ENCODE data around the gene IYD.

Gene IYD, protein sequence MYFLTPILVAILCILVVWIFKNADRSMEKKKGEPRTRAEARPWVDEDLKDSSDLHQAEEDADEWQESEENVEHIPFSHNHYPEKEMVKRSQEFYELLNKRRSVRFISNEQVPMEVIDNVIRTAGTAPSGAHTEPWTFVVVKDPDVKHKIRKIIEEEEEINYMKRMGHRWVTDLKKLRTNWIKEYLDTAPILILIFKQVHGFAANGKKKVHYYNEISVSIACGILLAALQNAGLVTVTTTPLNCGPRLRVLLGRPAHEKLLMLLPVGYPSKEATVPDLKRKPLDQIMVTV

DNA sequence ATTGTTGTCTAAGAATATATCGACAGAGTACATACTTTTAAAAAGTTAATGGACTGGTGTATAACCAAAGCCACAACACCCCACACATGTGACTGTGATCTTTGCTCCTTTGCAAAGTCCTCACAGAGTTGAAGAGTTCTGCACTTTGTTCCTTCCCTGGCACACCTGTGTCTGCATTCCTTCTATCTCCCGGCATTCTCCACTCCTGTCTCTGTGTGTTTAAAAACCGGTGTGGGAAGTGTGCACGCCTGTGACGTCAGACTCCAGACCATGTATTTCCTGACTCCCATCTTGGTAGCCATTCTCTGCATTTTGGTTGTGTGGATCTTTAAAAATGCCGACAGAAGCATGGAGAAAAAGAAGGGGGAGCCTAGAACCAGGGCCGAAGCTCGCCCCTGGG lies at the start of gene IYD:
Gene IYD (plus strand): TSS at position 251 of the 400 bp plus-strand sequence. CDS start 20 bp downstream, at position 271.
- Histone ChIP-seq H3K9me3 (replicated peaks in 1 of 11) (no peaks in the 10 kb centered on the region), H4K20me1 (no peaks in the 10 kb centered on the region), H3K36me3 (no peaks in the 10 kb centered on the region), H3K27ac (no peak within 1 kb of the TSS), H3K4me1 (peaks cover 0 to 15% (median 4%) of the 10 kb centered on the region in 10 experiments; a peak in 10 of 20 replicates), H3K9ac (no peak within 1 kb of the TSS), H3K4me2 (no peak within 1 kb of the TSS), H3K27me3 (peaks cover 0 to 2% (median 0%) of the 10 kb centered on the region in 11 experiments; a peak in 1 of 22 replicates), H3K4me3 (no peak within 1 kb of the TSS)
- TF ChIP-seq Cebpa-rat (IDR thresholded peaks at IDR 0.05): no peak

DNA sequence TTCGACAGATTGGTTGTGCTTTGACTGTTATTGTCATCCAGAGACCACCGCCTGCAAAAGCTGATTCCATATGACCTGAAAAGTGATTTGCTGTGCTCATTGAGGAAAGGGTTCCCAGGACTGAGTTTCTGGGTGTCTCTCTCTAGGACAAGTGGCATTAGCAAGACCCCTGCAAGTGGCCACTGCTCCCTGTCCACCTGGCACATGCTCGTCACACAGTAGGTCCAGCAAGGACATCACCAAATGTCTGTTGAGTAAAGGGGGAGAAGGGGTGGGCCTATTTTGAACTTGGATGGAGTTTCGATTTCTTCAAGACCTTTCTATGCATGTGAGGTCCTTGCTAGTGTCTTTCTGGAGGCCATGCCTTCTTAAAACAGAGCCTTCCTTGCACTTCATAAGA lies 48.9 kb upstream of the IYD start:
- Histone ChIP-seq H3K4me1 (peaks cover 37 to 53% (median 46%) of the 10 kb centered on the region in 10 experiments), H3K4me3 (no peak overlapping the region), H3K9ac (no peak overlapping the region), H3K4me2 (no peak overlapping the region), H3K9me3 (replicated peaks in 1 of 11) (peaks cover 6 to 13% (median 9%) of the 10 kb centered on the region in 11 experiments), H3K27ac (no peak overlapping the region), H3K27me3 (peaks cover 0 to 20% (median 0%) of the 10 kb centered on the region in 11 experiments; a peak in 5 of 22 replicates), H3K36me3 (0 out of 22 replicates have a peak, but pooled peaks cover 0 to under 1% (median 0%) of the 10 kb centered on the region in 11 experiments), H4K20me1 (peaks cover 0 to 6% (median 0%) of the 10 kb centered on the region in 11 experiments; a peak in 1 of 22 replicates)
- TF ChIP-seq Cebpa-rat (IDR thresholded peaks at IDR 0.05): no peak

DNA sequence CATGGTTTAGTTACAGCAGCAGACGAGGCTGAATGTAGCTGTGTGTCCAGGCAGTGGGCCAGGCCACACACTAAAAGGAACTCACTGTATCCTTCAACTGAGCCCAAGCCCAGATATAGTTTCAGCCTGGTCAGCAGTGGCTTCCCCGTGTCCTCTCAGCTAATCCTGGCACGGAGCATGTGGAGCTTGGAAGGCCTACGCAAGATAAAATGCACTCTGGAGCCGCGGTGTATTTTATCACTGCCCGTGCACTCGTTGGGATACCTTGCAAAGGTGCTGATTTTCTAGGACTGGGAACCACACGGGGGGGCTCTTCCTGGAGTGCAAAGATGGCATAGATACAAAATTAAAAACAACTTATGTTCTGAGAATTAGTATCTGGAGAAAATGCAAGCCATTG lies 48.4 kb upstream of the IYD start:
- H3K9ac ChIP-seq: no peak overlapping the region
- H3K4me3 ChIP-seq: no peak overlapping the region
- H3K4me1 ChIP-seq: peaks cover 38 to 54% (median 47%) of the 10 kb centered on the region in 10 experiments
- H3K27ac ChIP-seq: no peak overlapping the region
- no peak for TF ChIP-seq Cebpa-rat (IDR thresholded peaks at IDR 0.05)
- H3K27me3 ChIP-seq: peaks cover 0 to 20% (median 0%) of the 10 kb centered on the region in 11 experiments; a peak in 5 of 22 replicates
- peaks cover under 1 to 8% (median 4%) of the 10 kb centered on the region in 11 experiments; a peak in 21 of 22 replicates for H3K9me3 ChIP-seq (replicated peaks in 1 of 11)
- peaks cover 0 to 8% (median 0%) of the 10 kb centered on the region in 11 experiments; a peak in 1 of 22 replicates for H4K20me1 ChIP-seq
- no peak overlapping the region for H3K4me2 ChIP-seq
- no peaks in the 10 kb centered on the region for H3K36me3 ChIP-seq

DNA sequence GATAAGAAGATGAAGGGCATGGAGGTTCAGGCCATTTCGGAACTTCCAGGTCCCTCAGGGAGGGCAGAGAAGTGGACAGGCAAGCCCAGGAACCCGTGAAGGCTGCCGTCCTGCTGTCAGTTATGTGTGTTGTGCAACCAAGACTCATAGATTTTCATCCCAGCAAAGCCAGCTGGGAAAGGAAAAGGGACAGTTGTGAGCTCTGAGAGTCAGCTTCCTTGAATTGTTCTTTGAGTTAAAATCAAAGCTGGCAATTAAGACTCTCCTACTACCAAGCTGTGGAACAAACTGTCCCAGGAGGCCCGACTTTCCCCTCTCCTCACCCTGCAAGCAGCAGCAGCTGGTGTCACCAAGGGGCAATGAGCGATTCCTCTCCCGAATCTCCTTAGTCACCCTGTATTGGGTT lies 46.3 kb upstream of the IYD start:
- no peak overlapping the region for H3K27ac ChIP-seq

DNA sequence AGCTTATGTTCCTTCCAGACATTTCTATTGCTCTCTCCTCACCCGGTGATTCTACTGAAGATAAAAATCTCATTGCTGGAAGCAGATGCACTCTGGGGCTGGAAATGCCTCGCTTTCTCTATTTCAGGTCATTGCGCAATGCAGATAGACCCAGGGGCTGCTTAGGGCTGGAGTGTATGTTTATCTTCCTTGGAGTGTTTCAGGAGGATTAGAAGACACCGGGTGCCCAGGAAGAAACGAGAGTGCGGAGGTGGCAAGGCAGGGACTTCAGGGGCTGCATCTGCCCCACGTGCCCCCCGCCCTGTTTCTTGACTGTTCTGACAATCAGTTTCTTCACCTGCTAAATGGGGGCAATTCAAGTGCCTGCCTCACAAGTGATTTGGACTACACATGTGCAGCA lies 45.6 kb upstream of the IYD start:
- Histone ChIP-seq H3K27me3 (peaks cover 0 to 20% (median 0%) of the 10 kb centered on the region in 11 experiments; a peak in 5 of 22 replicates), H3K36me3 (no peaks in the 10 kb centered on the region), H3K9ac (no peak overlapping the region), H3K27ac (peak overlapping the region in 1 of 11 experiments; percentile 16; a peak in 1 of 22 replicates), H3K4me2 (peak overlapping the region; percentile 29 to 85 (median 75); a peak in 21 of 22 replicates), H3K4me3 (no peak overlapping the region), H3K9me3 (replicated peaks in 1 of 11) (no peaks in the 10 kb centered on the region), H3K4me1 (peaks cover 28 to 58% (median 44%) of the 10 kb centered on the region in 10 experiments), H4K20me1 (peaks cover 0 to 8% (median 0%) of the 10 kb centered on the region in 11 experiments; a peak in 1 of 22 replicates)
- peak; percentile 57 to 99 (median 90); a peak in 21 of 22 replicates for TF ChIP-seq Cebpa-rat (IDR thresholded peaks at IDR 0.05)

More for the DNA sequence above, 46.3 kb upstream of the IYD start:
- Histone ChIP-seq H3K36me3 (no peaks in the 10 kb centered on the region), H3K4me3 (no peak overlapping the region), H3K4me2 (peak overlapping the region; percentile 29 to 85 (median 75)), H3K9ac (peak overlapping the region in 1 of 11 experiments; percentile 15; a peak in 1 of 22 replicates), H3K27me3 (peaks cover 0 to 20% (median 0%) of the 10 kb centered on the region in 11 experiments; a peak in 5 of 22 replicates), H3K4me1 (peaks cover 29 to 58% (median 44%) of the 10 kb centered on the region in 10 experiments), H3K9me3 (replicated peaks in 1 of 11) (no peaks in the 10 kb centered on the region), H4K20me1 (peaks cover 0 to 8% (median 0%) of the 10 kb centered on the region in 11 experiments; a peak in 1 of 22 replicates)
- TF ChIP-seq Cebpa-rat (IDR thresholded peaks at IDR 0.05): 0 out of 22 replicates have a peak, but pooled peaks of 1 of the 11 experiments have one; percentile 26

DNA sequence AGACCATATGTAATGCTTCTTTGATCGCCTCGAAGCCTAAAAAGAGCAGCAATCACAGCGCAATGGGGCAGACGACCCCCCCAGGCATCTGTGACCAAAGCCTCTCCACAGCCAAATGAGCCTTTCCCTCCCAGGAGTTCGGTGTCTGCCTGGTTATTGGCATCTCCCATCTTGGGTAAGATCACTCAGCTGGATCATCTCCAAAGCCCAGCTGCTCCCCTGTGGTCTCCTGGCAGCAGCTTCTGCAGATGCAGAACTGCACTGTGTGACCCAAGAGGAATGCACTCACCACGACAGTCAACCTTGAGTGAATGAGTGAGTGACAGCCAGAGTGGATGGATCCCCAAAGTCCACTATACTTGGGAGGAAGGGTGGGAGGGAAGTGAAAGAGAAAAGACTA lies 44.8 kb upstream of the IYD start:
- Histone ChIP-seq H3K4me1 (peaks cover 28 to 58% (median 44%) of the 10 kb centered on the region in 10 experiments), H3K9me3 (replicated peaks in 1 of 11) (no peaks in the 10 kb centered on the region), H3K36me3 (no peaks in the 10 kb centered on the region), H3K27me3 (peaks cover 0 to 20% (median 0%) of the 10 kb centered on the region in 11 experiments; a peak in 5 of 22 replicates), H3K4me3 (no peak overlapping the region), H3K27ac (peak overlapping the region in 3 of 11 experiments; percentile 4 to 32 (median 16); a peak in 2 of 22 replicates), H3K4me2 (peak overlapping the region; percentile 31 to 85 (median 75)), H4K20me1 (peaks cover 0 to 8% (median 0%) of the 10 kb centered on the region in 11 experiments; a peak in 1 of 22 replicates), H3K9ac (0 out of 22 replicates have a peak overlapping the region, but pooled peaks of 1 of the 11 experiments have one; percentile 0)
- TF ChIP-seq Cebpa-rat (IDR thresholded peaks at IDR 0.05): no peak

DNA sequence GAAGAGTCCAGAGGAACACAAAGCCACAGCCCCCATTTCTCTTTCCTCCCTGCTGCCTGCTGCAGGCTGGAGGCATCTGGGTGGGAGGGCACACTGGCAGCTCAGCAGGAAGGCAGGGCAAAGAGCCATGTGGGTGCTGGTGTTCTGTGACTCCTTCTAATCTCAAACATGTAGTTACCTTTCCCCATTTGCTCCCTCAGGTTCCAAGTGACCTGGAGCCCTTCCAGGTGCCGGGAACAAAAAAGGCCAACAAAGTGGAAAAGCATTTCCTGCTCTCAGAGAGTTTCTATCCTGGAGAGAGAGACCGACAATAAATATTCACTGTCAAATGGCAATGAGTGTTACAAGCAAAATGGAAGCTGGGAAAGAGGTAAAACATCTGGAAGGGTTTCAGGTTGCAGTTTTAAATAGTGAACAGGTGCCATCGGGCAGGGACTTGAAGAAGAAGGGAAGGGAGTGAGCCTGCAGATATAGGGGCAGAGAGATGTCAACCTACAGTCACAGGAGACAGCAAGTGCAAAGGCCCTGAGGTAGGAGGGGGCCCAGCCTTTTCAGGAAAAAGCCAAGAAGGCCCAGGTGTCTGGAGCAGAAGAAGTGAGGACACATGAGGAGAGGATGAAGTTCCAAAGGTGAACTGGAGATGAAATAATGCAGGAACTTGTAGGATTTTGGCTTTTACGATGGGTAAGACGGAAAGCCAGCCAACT lies 43.6 kb upstream of the IYD start:
- no peak overlapping the region for H3K9ac ChIP-seq
- peak overlapping the region in 3 of 11 experiments; percentile 25 to 60 (median 39); a peak in 5 of 22 replicates for H3K27ac ChIP-seq
- H3K36me3 ChIP-seq: no peaks in the 10 kb centered on the region
- no peaks in the 10 kb centered on the region for H3K9me3 ChIP-seq (replicated peaks in 1 of 11)
- H3K4me3 ChIP-seq: no peak overlapping the region
- peaks cover 28 to 58% (median 44%) of the 10 kb centered on the region in 10 experiments for H3K4me1 ChIP-seq
- no peak for TF ChIP-seq Cebpa-rat (IDR thresholded peaks at IDR 0.05)
- H3K27me3 ChIP-seq: peaks cover 0 to 20% (median 0%) of the 10 kb centered on the region in 11 experiments; a peak in 5 of 22 replicates
- H4K20me1 ChIP-seq: peaks cover 0 to 8% (median 0%) of the 10 kb centered on the region in 11 experiments; a peak in 1 of 22 replicates
- H3K4me2 ChIP-seq: peak overlapping the region in 10 of 11 experiments; percentile 57 to 85 (median 76); a peak in 18 of 22 replicates

DNA sequence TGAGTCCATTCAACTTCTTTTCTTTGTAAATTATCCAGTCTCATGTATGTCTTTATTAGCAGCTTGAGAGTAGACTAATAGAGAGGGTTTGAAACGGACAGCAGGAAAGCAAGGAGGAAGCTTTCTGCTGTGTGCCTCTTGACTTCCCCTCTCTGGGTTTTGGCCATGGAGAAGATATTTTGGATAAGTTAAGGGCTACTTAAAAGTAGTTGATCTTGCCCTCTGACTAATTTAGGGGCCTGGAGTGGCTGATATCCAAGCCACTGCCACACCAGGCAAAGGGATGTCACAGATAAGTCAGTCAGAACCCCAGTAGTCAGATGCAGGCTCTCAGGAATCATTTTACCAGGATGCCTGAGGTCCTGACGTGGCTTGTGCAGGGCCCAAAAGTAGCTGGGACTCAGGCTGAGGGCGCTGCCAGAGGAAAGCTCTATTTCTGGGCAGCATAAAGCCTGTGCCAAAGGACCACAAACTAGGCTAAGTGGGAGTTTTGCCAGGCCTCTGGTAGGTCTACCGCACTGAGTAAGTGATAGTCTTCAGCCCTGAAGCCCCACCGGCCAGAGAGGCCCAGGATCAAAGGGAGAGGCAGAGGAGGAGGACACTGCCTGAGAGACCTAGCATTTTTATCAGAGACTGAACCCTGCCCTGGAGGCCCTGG lies 41.6 kb upstream of the IYD start:
- TF ChIP-seq Cebpa-rat (IDR thresholded peaks at IDR 0.05): no peak
- Histone ChIP-seq H3K9ac (no peak overlapping the region), H3K4me1 (peaks cover 23 to 51% (median 37%) of the 10 kb centered on the region in 10 experiments), H3K27me3 (peaks cover 0 to 12% (median 0%) of the 10 kb centered on the region in 11 experiments; a peak in 5 of 22 replicates), H3K27ac (no peak overlapping the region), H3K9me3 (replicated peaks in 1 of 11) (no peaks in the 10 kb centered on the region), H4K20me1 (peaks cover 0 to 8% (median 0%) of the 10 kb centered on the region in 11 experiments; a peak in 1 of 22 replicates), H3K36me3 (no peaks in the 10 kb centered on the region), H3K4me2 (peak overlapping the region in 7 of 11 experiments; percentile 10 to 25 (median 17); a peak in 7 of 22 replicates), H3K4me3 (no peak overlapping the region)

All from BLaER1 treated with 17β-estradiol and CSF1 and Interleukin-3, amounts not matched to agents 10 nM and 100 nM (cell line).